Measurements from ENCODE around the gene ZNF521.

ZNF521 gene

GRCh38 chr18:25077038-25077943 is 274.7 kb downstream of the ZNF521 start:
- H3K4me3 ChIP-seq (ENCODE audit: control insufficient read depth, low read depth, low read length): no peak overlapping the region
- no peak for DNase-seq (ENCODE audit: low read depth)
- TF ChIP-seq CTCF (conservative IDR thresholded peaks at IDR 0.05; ENCODE audit: control insufficient read depth, insufficient read depth, low read depth, low read length): no peak

GRCh38 chr18:25075783-25076182 is 276.2 kb downstream of the ZNF521 start:
- H3K4me3 ChIP-seq (ENCODE audit: control insufficient read depth, low read depth, low read length): no peak overlapping the region
- no peak for TF ChIP-seq CTCF (conservative IDR thresholded peaks at IDR 0.05; ENCODE audit: control insufficient read depth, insufficient read depth, low read depth, low read length)
- DNase-seq (ENCODE audit: low read depth): peak; percentile 25

GRCh38 chr18:25075331-25075730 is 276.6 kb downstream of the ZNF521 start:
- DNase-seq (ENCODE audit: low read depth): no peak
- no peak for TF ChIP-seq CTCF (conservative IDR thresholded peaks at IDR 0.05; ENCODE audit: control insufficient read depth, insufficient read depth, low read depth, low read length)
- H3K4me3 ChIP-seq (ENCODE audit: control insufficient read depth, low read depth, low read length): no peak overlapping the region

GRCh38 chr18:25074925-25075324 is 277.0 kb downstream of the ZNF521 start:
- no peak for DNase-seq (ENCODE audit: low read depth)
- TF ChIP-seq CTCF (conservative IDR thresholded peaks at IDR 0.05; ENCODE audit: control insufficient read depth, insufficient read depth, low read depth, low read length): no peak
- no peak overlapping the region for H3K4me3 ChIP-seq (ENCODE audit: control insufficient read depth, low read depth, low read length)

- H3K4me3 ChIP-seq (ENCODE audit: control insufficient read depth, low read depth, low read length): no peak overlapping the region
- no peak for DNase-seq (ENCODE audit: low read depth)
- no peak for TF ChIP-seq CTCF (conservative IDR thresholded peaks at IDR 0.05; ENCODE audit: control insufficient read depth, insufficient read depth, low read depth, low read length)
Observed at GRCh38 chr18:25072205-25072604, 279.8 kb downstream of the ZNF521 start.

GRCh38 chr18:25067275-25068025 is 284.5 kb downstream of the ZNF521 start:
- H3K4me3 ChIP-seq (ENCODE audit: control insufficient read depth, low read depth, low read length): no peak overlapping the region
- DNase-seq (ENCODE audit: low read depth): no peak
- no peak for TF ChIP-seq CTCF (conservative IDR thresholded peaks at IDR 0.05; ENCODE audit: control insufficient read depth, insufficient read depth, low read depth, low read length)

Measured in fibroblast of mammary gland (primary cell).